Uterus (tissue), 2 donors: ENCODE data around the gene STPG2.

Experiments
- POLR2A ChIP-seq, 2 donors: fragments of 450-650 bp; IDR thresholded peaks; one replicate each; pipeline ENCODE4 v1.6.1; 2016; ENCODE audit warnings: antibody characterized with exemption in 2 of 2, mild to moderate bottlenecking in 1 of 2, moderate library complexity in 1 of 2
- TF ChIP-seq, protein P1 (sequence below), 4 experiments: fragments of 200-600 bp in 2 of 4; fragments of 450-650 bp in 2 of 4; sonication (generic) in 2 of 4; IDR thresholded peaks; one replicate each; pipeline ENCODE4 v1.5.1; 2016 to 2019; ENCODE audit warnings: antibody characterized with exemption in 4 of 4, mild to moderate bottlenecking in 2 of 4, moderate library complexity in 1 of 4

DNA sequence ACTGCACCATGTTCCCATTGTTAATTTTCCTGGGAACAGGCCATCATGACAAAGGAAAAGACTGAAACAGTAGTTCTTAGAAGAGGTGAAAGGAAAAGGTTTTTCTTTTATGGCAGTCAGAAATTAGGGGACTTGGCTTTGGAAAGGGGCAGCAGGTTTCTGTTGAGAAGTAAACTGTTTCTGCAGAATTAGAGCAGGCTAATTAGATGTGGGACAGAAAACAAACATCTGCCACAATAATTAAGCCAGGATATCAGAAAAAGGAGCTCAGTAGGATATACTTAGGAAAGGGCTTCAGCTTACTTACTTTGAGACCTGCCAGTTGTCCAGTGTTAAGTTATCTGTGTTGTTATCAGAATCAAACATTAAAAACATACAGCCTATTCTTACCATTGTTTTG lies 36.7 kb upstream of the STPG2 start:
- TF ChIP-seq, protein P1, sequence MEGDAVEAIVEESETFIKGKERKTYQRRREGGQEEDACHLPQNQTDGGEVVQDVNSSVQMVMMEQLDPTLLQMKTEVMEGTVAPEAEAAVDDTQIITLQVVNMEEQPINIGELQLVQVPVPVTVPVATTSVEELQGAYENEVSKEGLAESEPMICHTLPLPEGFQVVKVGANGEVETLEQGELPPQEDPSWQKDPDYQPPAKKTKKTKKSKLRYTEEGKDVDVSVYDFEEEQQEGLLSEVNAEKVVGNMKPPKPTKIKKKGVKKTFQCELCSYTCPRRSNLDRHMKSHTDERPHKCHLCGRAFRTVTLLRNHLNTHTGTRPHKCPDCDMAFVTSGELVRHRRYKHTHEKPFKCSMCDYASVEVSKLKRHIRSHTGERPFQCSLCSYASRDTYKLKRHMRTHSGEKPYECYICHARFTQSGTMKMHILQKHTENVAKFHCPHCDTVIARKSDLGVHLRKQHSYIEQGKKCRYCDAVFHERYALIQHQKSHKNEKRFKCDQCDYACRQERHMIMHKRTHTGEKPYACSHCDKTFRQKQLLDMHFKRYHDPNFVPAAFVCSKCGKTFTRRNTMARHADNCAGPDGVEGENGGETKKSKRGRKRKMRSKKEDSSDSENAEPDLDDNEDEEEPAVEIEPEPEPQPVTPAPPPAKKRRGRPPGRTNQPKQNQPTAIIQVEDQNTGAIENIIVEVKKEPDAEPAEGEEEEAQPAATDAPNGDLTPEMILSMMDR (IDR thresholded peaks at IDR 0.05): no peak
- TF ChIP-seq POLR2A (IDR thresholded peaks at IDR 0.05): no peak
